Measurements from ENCODE around the gene RAB15.

DNA sequence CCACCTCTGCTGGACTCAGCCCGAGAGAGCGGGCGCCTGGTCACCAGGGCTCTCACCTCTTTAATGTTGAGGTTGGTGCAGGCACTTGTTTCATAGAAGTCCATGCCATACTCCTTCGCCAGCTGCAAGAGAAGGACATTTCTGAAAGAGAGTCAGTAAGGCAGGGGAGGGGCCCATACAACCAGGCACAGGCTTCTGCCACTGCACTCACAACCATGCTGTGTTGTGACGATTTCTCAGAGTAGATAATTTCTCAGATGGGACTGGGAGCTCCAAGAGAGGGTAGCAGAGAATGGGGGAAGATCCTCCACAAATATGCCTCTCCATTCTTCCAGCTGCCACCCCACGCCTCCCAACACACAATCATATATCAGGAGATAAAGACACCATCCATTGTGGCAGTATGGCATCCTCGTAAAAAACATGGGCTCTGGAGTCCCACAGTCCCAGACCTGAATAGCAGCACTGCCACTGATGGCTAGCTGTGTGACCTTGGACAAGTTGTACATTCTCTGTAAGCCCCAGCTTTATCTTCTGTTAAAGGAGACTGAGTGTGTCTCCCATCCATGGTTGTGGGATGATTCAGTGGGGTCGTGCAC, 23.4 kb downstream of the RAB15 start:
- TF ChIP-seq, protein P1, sequence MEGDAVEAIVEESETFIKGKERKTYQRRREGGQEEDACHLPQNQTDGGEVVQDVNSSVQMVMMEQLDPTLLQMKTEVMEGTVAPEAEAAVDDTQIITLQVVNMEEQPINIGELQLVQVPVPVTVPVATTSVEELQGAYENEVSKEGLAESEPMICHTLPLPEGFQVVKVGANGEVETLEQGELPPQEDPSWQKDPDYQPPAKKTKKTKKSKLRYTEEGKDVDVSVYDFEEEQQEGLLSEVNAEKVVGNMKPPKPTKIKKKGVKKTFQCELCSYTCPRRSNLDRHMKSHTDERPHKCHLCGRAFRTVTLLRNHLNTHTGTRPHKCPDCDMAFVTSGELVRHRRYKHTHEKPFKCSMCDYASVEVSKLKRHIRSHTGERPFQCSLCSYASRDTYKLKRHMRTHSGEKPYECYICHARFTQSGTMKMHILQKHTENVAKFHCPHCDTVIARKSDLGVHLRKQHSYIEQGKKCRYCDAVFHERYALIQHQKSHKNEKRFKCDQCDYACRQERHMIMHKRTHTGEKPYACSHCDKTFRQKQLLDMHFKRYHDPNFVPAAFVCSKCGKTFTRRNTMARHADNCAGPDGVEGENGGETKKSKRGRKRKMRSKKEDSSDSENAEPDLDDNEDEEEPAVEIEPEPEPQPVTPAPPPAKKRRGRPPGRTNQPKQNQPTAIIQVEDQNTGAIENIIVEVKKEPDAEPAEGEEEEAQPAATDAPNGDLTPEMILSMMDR (IDR thresholded peaks at IDR 0.05): no peak
- TF ChIP-seq POLR2A (IDR thresholded peaks at IDR 0.05): no peak
